HUES64 (cell line): ENCODE measurements around the gene GPR137.

Experiments
- H3K27ac ChIP-seq: 2 replicates; pipeline ENCODE4 v1.7.0; 2013; ENCODE audit warnings: low read depth, low read length, inconsistent platforms
- H3K27me3 ChIP-seq: 2 replicates; pipeline ENCODE4 v1.6.1; 2013; ENCODE audit warnings: mild to moderate bottlenecking, low read length; ENCODE audit not compliant: insufficient read depth
- H3K36me3 ChIP-seq: 2 replicates; pipeline ENCODE4 v1.6.1; 2013; ENCODE audit warnings: mild to moderate bottlenecking, low read length; ENCODE audit not compliant: insufficient read depth
- H3K4me1 ChIP-seq: 2 replicates; pipeline ENCODE4 v1.6.1; 2013; ENCODE audit warnings: mild to moderate bottlenecking, low read length, moderate library complexity; ENCODE audit not compliant: insufficient read depth
- H3K4me3 ChIP-seq: 2 replicates; pipeline ENCODE4 v1.5.1; 2013; ENCODE audit warnings: mild to moderate bottlenecking, low read length, moderate library complexity
- H3K9ac ChIP-seq: 2 replicates; pipeline ENCODE4 v1.6.1; 2013; ENCODE audit warnings: mild to moderate bottlenecking, low read depth, low read length
- H3K9me3 ChIP-seq: 2 replicates; pipeline ENCODE4 v1.6.1; 2013; ENCODE audit warnings: low read depth, low read length; ENCODE audit not compliant: insufficient read depth
- WGBS: fragments of 150-250, 120-280 bp; methylation state at CpG from one replicate; pipeline ENCODE4 v1.1.7; 2013; ENCODE audit warnings: missing lambda C conversion rate; 5-methylcytosine and 5-hydroxymethylcytosine counted together

Gene GPR137

DNA sequence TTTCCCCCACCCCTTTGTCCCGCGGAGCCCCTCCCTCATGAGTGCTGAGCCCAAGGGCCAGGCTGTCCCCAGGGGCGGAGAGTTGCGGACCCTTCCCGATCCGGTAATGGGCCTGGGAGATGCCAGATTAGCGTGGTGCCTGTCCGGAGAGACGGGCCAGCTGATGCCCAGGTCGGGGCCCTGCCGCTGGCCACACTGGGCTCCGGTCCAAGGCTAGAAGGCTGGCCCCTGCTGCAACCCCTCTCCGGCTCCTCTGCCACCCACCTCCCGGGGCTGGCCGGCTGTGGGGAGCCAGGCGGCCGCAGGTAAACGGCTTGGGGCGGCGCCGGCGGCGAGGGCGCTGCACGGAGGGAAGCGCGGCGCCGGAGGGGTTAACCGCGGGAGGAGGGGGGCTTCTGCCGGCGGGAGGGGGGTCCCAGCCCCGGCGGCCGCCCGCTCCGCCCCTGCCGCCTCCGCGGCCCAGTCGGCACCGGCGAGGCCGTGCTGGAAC, 5.7 kb downstream of the GPR137 start, which contains the start of gene KCNK4:
TSS of gene KCNK4 (plus strand) at position 41 of the 490 bp plus-strand sequence. CDS start 1,717 bp downstream, outside the sequence.
- peak within 1 kb of the TSS; percentile 47 for H3K4me3 ChIP-seq
- H3K9ac ChIP-seq: no peak within 1 kb of the TSS; the same call in 1 of the 2 replicates
- H3K4me1 ChIP-seq: 0 out of 2 replicates have a peak, but pooled peaks cover under 1% of the 10 kb centered on the region
- H3K27me3 ChIP-seq: peaks cover 80% of the 10 kb centered on the region
- 1% methylated on average over 45 of the region's 45 CpGs for whole genome bisulfite sequencing
- H3K36me3 ChIP-seq: no peaks in the 10 kb centered on the region
- no peak within 1 kb of the TSS for H3K27ac ChIP-seq
- no peaks in the 10 kb centered on the region for H3K9me3 ChIP-seq

DNA sequence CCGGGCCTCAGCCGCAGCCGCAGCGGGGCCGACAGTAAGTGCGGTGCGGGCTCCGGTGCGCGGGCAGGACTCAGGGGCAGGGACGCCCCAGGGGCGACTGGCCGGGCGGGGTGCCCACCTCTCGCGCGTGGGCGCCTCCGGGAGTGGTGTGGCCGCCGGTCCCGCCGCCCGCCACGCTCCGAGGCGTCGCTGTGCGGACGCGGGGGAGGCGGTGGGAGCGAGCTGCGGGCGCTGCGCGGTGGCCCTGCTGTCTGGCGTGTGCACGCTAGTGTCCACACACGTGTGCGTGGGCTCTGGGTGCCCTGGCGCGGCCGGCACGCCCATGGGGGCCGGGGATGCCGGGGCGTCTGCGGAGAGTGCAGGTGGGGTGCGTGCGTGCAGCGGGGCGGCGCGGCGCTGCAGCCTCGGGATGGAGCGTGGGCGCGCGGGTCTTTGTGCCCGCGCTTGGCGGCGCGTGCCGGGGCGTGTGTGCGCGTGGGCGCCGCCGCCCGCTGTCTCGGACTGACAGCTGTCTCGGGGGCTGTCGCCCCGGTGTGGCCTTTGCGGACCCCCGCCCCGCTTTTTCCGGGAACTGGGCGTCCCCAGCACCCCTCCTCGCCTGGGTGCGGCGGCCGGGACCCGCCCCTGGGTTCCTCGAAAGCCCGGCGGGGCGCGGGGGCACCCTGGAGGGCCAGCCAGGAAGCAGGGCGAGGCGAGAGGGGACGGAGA, 6.3 kb downstream of the GPR137 start:
- H3K4me1 ChIP-seq: no peaks in the 10 kb centered on the region
- H3K9me3 ChIP-seq: no peaks in the 10 kb centered on the region
- H3K9ac ChIP-seq: no peak overlapping the region
- H3K36me3 ChIP-seq: no peaks in the 10 kb centered on the region
- 2% methylated on average over 96 of the region's 96 CpGs for WGBS
- no peak overlapping the region for H3K27ac ChIP-seq
- H3K4me3 ChIP-seq: peak overlapping the region; percentile 47
- peaks cover 81% of the 10 kb centered on the region for H3K27me3 ChIP-seq

DNA sequence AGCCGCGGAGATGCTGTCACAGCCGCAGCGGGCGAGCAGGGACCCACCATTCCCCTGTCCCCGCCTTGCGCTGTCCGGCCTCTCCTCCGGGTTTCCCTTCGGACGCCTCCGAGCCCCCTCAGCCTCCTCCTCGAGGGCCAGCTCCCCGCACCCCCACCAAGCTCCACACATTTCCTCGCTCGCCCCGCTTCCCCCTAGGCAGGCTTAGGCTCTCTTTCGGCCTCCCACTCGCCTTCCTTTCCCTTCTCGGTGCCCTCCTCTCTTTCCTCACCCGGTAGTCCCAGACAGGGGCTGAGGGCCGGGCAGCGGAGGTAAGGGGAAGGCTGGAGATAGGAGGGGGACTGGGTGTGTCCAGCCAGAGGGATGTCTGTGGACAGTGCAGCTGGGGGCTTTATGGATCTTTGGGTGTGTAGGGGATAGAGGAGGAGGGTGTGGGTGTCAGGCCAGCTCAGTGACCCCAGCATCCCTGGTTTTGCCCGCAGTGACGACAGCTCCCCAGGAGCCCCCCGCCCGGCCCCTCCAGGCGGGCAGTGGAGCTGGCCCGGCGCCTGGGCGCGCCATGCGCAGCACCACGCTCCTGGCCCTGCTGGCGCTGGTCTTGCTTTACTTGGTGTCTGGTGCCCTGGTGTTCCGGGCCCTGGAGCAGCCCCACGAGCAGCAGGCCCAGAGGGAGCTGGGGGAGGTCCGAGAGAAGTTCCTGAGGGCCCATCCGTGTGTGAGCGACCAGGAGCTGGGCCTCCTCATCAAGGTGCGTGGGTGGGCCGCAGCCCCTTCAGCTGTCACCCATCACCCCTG, 7.0 kb downstream of the GPR137 start:
- no peak overlapping the region for H3K27ac ChIP-seq
- no peaks in the 10 kb centered on the region for H3K36me3 ChIP-seq
- no peaks in the 10 kb centered on the region for H3K9me3 ChIP-seq
- peaks cover 86% of the 10 kb centered on the region for H3K27me3 ChIP-seq
- WGBS: 39% methylated on average over 42 of the region's 42 CpGs
- no peak overlapping the region for H3K9ac ChIP-seq
- peak overlapping the region; percentile 47 for H3K4me3 ChIP-seq
- no peaks in the 10 kb centered on the region for H3K4me1 ChIP-seq

DNA sequence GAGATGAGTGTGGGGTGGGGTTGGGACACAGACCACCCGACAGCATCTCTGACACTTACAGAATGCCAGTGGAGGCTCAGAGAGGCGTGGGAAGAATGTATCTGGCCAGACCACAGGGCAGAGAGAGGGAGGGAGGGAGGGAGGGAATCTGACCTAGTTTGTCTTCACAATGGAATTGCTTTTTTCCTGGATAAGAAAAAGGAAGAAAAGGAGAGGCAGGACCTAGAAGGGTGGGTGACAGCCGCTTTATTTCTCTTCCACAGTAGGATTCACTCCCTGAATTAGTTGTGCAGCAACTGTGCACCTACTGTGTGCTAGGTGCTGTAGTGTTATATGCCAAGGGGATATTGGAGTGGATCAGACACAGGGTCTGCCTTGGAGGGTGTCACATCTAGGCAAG, 9.1 kb downstream of the GPR137 start:
- WGBS: 71% methylated on average over 3 of the region's 3 CpGs
- no peaks in the 10 kb centered on the region for H3K9me3 ChIP-seq
- no peak overlapping the region for H3K9ac ChIP-seq
- no peak overlapping the region for H3K27ac ChIP-seq
- no peaks in the 10 kb centered on the region for H3K4me1 ChIP-seq
- H3K27me3 ChIP-seq: peaks cover 100% of the 10 kb centered on the region
- no peak overlapping the region for H3K4me3 ChIP-seq
- H3K36me3 ChIP-seq: no peaks in the 10 kb centered on the region

DNA sequence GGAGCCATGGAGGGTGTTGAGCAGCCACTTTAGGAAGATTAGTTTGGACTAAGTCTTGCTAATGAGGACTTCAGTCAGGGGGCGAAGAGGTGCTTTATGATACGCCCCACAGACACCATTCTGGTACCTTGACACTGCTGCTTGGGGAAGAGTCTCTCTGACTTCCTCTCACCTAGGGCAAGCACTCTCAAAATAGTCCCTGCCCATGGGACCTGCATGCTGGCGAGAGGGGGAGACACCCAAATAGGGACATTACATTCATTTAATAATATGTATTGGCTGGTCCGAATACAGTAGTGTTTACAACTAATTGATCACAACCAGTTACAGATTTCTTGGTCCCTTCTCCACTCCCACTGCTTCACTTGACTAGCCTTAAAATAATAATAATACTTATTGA, 10.1 kb downstream of the GPR137 start:
- 82% methylated on average over 2 of the region's 4 CpGs for WGBS
- no peaks in the 10 kb centered on the region for H3K4me1 ChIP-seq
- H3K36me3 ChIP-seq: no peaks in the 10 kb centered on the region
- no peak overlapping the region for H3K4me3 ChIP-seq
- no peaks in the 10 kb centered on the region for H3K9me3 ChIP-seq
- no peak overlapping the region for H3K9ac ChIP-seq
- peaks cover 100% of the 10 kb centered on the region for H3K27me3 ChIP-seq
- no peak overlapping the region for H3K27ac ChIP-seq

DNA sequence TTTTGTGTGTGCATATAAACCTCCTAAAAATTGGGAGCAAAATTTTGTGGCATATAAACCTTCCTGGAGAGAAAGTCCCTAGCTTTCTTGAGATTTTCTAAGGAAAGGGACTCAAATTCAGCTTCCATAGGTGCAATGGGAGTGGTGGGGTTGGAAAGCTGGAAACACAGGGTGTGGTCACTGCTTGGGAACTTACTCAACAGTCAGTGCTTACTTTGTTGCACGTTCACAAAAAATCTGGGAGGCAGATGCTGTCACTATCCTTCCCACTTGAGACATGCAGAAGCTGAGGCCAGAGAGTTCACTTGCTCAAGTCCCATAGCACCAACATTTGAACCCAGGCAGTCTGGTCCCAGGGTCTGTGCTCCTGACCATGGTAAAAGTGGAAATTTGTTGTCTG, 10.6 kb downstream of the GPR137 start:
- Histone ChIP-seq H3K9me3 (no peaks in the 10 kb centered on the region), H3K36me3 (no peaks in the 10 kb centered on the region), H3K4me3 (no peak overlapping the region), H3K9ac (no peak overlapping the region), H3K4me1 (no peaks in the 10 kb centered on the region), H3K27me3 (peaks cover 100% of the 10 kb centered on the region), H3K27ac (no peak overlapping the region)
- WGBS: 35% methylated on average over 1 of the region's 1 CpG

DNA sequence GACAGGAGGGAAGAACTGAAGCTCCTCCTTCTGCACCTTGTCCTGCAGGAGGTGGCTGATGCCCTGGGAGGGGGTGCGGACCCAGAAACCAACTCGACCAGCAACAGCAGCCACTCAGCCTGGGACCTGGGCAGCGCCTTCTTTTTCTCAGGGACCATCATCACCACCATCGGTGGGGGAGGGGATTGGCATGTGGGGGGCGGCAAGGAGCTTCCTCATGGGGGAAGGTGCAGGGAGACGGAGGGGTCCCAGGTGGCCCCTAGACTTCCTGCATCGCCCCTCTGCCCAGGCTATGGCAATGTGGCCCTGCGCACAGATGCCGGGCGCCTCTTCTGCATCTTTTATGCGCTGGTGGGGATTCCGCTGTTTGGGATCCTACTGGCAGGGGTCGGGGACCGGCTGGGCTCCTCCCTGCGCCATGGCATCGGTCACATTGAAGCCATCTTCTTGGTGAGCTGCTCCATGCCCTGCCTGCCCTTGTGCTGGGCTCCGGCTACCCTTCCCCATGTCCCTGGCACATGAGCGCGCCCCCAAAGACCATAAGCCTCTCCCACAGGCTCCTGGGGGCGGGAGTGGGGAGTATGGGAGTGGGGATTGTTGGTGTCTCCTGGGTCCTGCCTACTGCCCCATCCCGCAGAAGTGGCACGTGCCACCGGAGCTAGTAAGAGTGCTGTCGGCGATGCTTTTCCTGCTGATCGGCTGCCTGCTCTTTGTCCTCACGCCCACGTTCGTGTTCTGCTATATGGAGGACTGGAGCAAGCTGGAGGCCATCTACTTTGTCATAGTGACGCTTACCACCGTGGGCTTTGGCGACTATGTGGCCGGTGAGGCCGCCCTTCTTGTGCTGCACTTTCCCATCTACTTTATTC, 11.4 kb downstream of the GPR137 start:
- H3K4me3 ChIP-seq: no peak overlapping the region
- H3K4me1 ChIP-seq: no peaks in the 10 kb centered on the region
- WGBS: 49% methylated on average over 34 of the region's 34 CpGs
- H3K27me3 ChIP-seq: peaks cover 100% of the 10 kb centered on the region
- H3K27ac ChIP-seq: no peak overlapping the region
- no peak overlapping the region for H3K9ac ChIP-seq
- H3K9me3 ChIP-seq: no peaks in the 10 kb centered on the region
- H3K36me3 ChIP-seq: no peaks in the 10 kb centered on the region

DNA sequence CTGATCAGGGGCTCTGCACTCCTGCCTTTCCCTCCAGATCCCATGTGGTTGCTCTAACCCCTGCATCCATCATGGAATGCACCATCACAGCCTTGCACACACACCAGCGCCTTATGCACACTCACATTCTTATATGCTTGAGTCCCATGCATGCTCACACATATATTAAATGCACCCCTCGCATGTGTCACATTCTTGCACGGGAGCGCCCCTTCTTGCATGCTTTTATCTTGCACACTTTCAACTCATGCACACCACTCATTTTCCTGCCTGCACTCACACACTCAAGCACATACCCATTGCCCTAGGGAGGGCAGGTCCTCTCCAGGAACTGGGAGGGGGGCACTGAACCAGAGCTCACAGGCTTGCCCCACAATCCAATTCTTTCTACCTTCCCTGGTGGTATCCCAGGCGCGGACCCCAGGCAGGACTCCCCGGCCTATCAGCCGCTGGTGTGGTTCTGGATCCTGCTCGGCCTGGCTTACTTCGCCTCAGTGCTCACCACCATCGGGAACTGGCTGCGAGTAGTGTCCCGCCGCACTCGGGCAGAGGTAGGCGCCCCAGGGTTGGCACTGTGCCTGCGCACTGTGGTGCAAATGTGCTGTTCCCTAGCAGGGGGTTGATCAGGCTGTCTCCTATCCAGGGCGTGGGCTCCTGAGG, 12.2 kb downstream of the GPR137 start:
- peaks cover 92% of the 10 kb centered on the region for H3K27me3 ChIP-seq
- H3K27ac ChIP-seq: no peak overlapping the region
- H3K9ac ChIP-seq: no peak overlapping the region
- H3K9me3 ChIP-seq: no peaks in the 10 kb centered on the region
- H3K36me3 ChIP-seq: no peaks in the 10 kb centered on the region
- H3K4me1 ChIP-seq: no peaks in the 10 kb centered on the region
- WGBS: 81% methylated on average over 18 of the region's 18 CpGs
- H3K4me3 ChIP-seq: no peak overlapping the region

DNA sequence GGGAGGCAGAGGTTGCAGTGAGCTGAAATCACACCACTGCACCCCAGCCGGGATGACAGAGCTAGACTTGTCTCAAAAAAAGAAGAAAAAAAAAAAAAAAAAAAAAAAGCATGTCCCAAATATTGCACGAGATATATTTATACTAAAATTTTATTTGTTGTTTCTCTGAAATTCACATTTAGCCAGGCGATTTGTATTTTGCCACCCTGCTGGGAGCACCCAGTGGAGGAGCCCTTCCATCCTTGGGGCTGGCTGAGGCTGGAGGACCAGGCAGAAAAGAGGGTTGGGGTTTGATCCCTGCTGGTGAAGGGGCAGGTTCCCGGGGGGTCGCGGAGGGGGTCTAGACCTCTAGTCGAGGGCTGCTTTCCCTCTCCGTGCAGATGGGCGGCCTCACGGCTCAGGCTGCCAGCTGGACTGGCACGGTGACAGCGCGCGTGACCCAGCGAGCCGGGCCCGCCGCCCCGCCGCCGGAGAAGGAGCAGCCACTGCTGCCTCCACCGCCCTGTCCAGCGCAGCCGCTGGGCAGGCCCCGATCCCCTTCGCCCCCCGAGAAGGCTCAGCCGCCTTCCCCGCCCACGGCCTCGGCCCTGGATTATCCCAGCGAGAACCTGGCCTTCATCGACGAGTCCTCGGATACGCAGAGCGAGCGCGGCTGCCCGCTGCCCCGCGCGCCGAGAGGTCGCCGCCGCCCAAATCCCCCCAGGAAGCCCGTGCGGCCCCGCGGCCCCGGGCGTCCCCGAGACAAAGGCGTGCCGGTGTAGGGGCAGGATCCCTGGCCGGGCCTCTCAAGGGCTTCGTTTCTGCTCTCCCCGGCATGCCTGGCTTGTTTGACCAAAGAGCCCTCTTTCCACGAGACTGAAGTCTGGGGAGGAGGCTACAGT, 13.6 kb downstream of the GPR137 start:
- 6% methylated on average over 58 of the region's 60 CpGs for WGBS
- Histone ChIP-seq H3K4me1 (no peaks in the 10 kb centered on the region), H3K4me3 (peak overlapping the region; percentile 45; the same call in 1 of the 2 replicates), H3K27me3 (peaks cover 78% of the 10 kb centered on the region), H3K9ac (no peak overlapping the region), H3K27ac (no peak overlapping the region), H3K9me3 (no peaks in the 10 kb centered on the region), H3K36me3 (no peaks in the 10 kb centered on the region)
